Measurements from ENCODE around the gene SLC34A3. TPM values are rescaled to one million over a fixed set of nuclear protein-coding genes. Genes with fewer than 3 reads are reported as not detected.

The SLC34A3 gene
- total and polyA plus RNA-seq, 2 of the 8 experiments (the other 6 are each of a cell fraction or from before 2014, with no cell fraction given) = 0.08 TPM; not detected in 1

- TF ChIP-seq SUZ12 (IDR thresholded peaks at IDR 0.05; ENCODE audit: low read length) = no peak
- no peak for TF ChIP-seq RAD21 (IDR thresholded peaks at IDR 0.05 in 1 of 2, conservative IDR thresholded peaks at IDR 0.05 in 1 of 2; ENCODE audit: low read depth in 2 of 2, low read length in 2 of 2)
- no peak for TF ChIP-seq CTBP2 (IDR thresholded peaks at IDR 0.05; ENCODE audit: borderline replicate concordance, insufficient read depth, insufficient read length, low read length)
- TF ChIP-seq BACH1 (IDR thresholded peaks at IDR 0.05; ENCODE audit: low read length) = no peak
- TF ChIP-seq E2F6 (IDR thresholded peaks at IDR 0.05) = no peak
- no peak for TF ChIP-seq GTF2F1 (IDR thresholded peaks at IDR 0.05; ENCODE audit: borderline replicate concordance, low read depth, low read length)
These were observed at the start of gene SLC34A3 (continued) for GRCh38 chr9:137230705-137231371.

All from H1 (cell line).